ENCODE measurements around the gene DDX28. TPM values are rescaled to one million over a fixed set of nuclear protein-coding genes. Genes with fewer than 3 reads are reported as not detected.
"Not testable (repeated sequence)": the region's sequence is repeated elsewhere in the genome, so short reads cannot be mapped to it uniquely, and the experiment has no call there.

DDX28 gene
- total RNA-seq, 2 experiments from 2014 or later: 14.8 to 20.8 TPM

DNA sequence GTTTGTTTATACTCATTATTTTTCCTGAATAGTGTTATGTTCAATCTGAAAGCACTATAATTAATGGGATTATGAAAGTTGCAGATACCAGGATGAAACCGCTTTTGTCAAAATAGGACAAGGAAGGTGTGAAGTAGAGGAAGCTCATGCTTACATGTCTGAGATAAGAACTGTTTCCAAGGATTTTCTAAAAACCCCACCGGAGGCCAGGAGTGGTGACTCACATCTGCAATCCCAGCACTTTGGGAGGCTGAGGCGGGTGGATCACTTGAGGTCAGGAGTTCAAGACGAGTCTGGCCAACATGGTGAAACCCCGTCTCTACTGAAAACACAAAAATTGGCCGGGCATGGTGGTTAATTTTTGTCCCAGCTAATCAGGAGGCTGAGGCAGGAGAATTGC is 7.1 kb upstream of the DDX28 start:
- Mint-ChIP-seq H3K4me1 (peaks cover 32% of the 10 kb centered on the region), H3K36me3 (peaks cover 23% of the 10 kb centered on the region)
- CTCF ChIA-PET: interaction anchor here (1.2 to 3.5 kb wide), 2 partner anchors 11 to 146 kb away, joined by 3 to 20 read pairs; no protein-coding TSS in a partner anchor
- not testable (repeated sequence) for ATAC-seq; H3K4me3 Mint-ChIP-seq; H3K9me3 Mint-ChIP-seq (ENCODE audit: low read depth); H3K27me3 Mint-ChIP-seq; H3K27ac Mint-ChIP-seq; DNase-seq

DNA sequence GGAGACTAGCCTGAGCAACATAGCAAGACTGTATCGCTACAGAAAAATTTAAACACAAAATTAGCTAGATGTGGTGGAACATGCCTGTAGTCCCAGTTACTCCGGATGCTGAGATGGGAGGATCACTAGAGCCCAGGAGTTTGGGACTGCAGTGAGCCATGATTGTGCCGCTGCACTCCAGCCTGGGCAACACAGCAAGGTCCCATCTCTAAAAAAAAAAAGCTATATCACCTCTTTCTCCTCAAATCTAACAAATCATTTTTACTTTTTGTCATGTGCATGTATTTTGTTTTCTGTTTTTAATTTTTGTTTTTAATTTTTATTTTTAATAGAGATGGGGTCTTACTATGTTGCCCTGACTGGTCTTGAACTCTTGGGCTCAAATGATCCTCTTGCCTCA is 6.0 kb upstream of the DDX28 start:
- Mint-ChIP-seq H3K27me3 (no peaks in the 10 kb centered on the region), H3K36me3 (peaks cover 20% of the 10 kb centered on the region), H3K4me1 (peaks cover 33% of the 10 kb centered on the region), H3K9me3 (ENCODE audit: low read depth) (no peaks in the 10 kb centered on the region), H3K4me3 (no peak overlapping the region), H3K27ac (no peak overlapping the region)
- ATAC-seq: no peak
- CTCF ChIA-PET: interaction anchor here (1.0 to 3.5 kb wide), 5 partner anchors 12 to 212 kb away, joined by 3 to 20 read pairs (median 3); no protein-coding TSS in a partner anchor
- no peak for DNase-seq

DNA sequence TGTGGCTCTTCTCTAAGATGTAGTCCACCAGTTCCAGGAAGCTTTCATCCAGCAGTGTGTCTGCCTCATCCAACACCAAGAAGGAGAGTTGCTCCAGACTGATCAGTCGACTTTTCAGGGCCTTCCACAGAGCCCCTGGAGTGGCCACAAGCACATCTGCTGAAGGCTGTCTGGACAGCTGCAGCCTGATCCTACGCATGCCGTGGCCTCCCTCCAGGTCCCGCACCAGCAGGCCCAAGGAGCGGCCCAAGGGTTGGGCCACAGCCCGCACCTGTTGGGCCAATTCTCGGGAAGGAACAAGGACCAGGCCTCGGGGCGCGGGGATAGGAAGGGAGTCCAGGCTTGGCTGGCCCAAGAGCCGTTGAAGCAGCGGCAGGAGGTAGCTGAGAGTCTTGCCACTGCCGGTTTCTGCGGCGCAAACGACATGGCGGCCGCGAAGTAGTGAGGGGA is 729 bp downstream of the DDX28 start:
- H3K27me3 Mint-ChIP-seq: no peaks in the 10 kb centered on the region

DNA sequence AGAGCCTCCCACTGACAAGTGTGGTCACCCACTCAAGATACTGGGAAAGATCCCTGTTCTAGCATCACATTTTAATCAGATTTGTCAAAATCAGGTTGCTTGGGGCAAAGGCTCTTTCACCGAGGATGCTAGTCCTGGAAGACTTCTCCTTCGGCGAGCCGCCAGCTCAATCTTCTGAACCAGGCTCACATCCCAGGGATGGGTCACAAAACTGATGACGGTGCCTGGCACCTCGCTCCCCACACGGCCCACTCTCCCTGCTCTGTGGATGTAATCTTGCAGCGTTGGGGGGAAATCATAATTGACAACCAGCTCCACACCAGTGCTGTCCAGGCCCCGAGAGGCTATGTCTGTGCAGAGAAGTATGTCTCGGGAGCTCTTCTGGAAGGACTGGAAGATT is 1.5 kb downstream of the DDX28 start:
- Mint-ChIP-seq H3K36me3 (peaks cover 17% of the 10 kb centered on the region), H3K4me1 (peaks cover 36% of the 10 kb centered on the region), H3K4me3 (peak overlapping the region; percentile 93), H3K27ac (no peak overlapping the region), H3K27me3 (no peaks in the 10 kb centered on the region), H3K9me3 (ENCODE audit: low read depth) (no peaks in the 10 kb centered on the region)
- ATAC-seq: no peak
- no peak for DNase-seq
- CTCF ChIA-PET: interaction anchor here (0.8 to 4.1 kb wide), 7 partner anchors 13 to 205 kb away, joined by 3 to 20 read pairs (median 4); no protein-coding TSS in a partner anchor

More for the DNA sequence above, 729 bp downstream of the DDX28 start:
- ATAC-seq (peak; percentile 3), DNase-seq (no peak)
- CTCF ChIA-PET: interaction anchor here (0.5 to 4.1 kb wide), 12 partner anchors 14 to 1508 kb away, joined by 3 to 20 read pairs (median 4); partner anchors contain the start of gene DPEP3
- Mint-ChIP-seq H3K27ac (peak overlapping the region; percentile 91), H3K4me3 (peak overlapping the region; percentile 93), H3K9me3 (ENCODE audit: low read depth) (no peaks in the 10 kb centered on the region), H3K36me3 (peaks cover 21% of the 10 kb centered on the region), H3K4me1 (peaks cover 36% of the 10 kb centered on the region)

DNA sequence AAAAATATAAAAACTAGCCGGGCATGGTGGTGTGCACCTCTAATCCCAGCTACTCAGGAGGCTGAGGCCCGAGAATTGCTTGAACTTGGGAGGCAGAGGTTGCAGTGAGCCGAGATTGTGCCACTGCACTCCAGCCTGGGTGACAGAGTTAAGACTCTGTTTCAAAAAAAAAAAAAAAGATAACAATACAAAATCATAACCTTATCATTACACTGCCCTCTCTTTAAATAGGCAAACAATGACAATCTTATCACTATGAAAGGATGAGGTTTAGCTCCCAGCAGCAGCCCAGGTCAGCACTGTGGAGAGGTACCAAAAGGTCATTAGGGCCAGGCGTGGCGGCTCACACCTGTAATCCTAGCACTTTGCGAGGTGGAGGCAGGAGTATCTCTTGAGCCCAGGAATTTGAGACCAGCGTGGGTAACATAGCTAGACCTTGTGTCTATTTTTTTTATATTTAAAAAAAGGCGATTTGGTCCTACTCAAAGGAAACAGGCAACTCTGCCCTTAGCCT is 3.8 kb downstream of the DDX28 start:
- no peak for DNase-seq
- ATAC-seq: no peak
- H3K27me3 Mint-ChIP-seq: no peaks in the 10 kb centered on the region
- no peak overlapping the region for H3K4me3 Mint-ChIP-seq
- H3K27ac Mint-ChIP-seq: no peak overlapping the region
- peaks cover 13% of the 10 kb centered on the region for H3K36me3 Mint-ChIP-seq
- peaks cover 25% of the 10 kb centered on the region for H3K4me1 Mint-ChIP-seq
- H3K9me3 Mint-ChIP-seq (ENCODE audit: low read depth): no peaks in the 10 kb centered on the region
- CTCF ChIA-PET: no interaction called here

DNA sequence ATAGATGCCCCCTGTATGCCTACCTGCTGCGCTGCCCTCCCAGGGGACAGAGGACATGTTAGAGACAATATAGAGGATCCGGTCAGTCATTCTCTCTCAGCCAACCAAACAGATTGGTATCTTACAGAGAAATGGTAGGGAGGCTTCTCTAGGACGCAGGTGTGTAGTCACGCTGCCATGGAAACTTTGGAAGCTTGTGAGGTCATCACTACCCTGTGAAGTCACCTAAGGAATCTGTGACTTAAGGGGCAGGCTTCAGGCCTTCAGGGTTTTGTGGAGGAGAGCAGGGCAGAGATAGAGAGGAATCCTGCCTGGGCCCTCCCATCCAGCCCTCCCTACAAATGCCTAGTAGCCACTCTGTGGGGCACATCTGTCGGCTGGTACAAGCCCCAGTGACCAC is 7.4 kb downstream of the DDX28 start, which contains the start of gene DPEP2NB:
TSS of gene DPEP2NB (minus strand) at position 231 of the 400 bp plus-strand sequence. CDS start at position 90, 141 bp downstream.
- H3K9me3 Mint-ChIP-seq (ENCODE audit: low read depth): no peaks in the 10 kb centered on the region
- CTCF ChIA-PET: interaction anchor here (0.7 to 1.1 kb wide), 4 partner anchors 12 to 80 kb away, joined by 3 to 5 read pairs (median 3); no protein-coding TSS in a partner anchor
- H3K27me3 Mint-ChIP-seq: no peaks in the 10 kb centered on the region
- H3K4me3 Mint-ChIP-seq: no peak within 1 kb of the TSS
- no peak within 1 kb of the TSS for H3K27ac Mint-ChIP-seq
- H3K4me1 Mint-ChIP-seq: peaks cover 5% of the 10 kb centered on the region
- ATAC-seq (no peak), DNase-seq (no peak)
- H3K36me3 Mint-ChIP-seq: no peaks in the 10 kb centered on the region

DNA sequence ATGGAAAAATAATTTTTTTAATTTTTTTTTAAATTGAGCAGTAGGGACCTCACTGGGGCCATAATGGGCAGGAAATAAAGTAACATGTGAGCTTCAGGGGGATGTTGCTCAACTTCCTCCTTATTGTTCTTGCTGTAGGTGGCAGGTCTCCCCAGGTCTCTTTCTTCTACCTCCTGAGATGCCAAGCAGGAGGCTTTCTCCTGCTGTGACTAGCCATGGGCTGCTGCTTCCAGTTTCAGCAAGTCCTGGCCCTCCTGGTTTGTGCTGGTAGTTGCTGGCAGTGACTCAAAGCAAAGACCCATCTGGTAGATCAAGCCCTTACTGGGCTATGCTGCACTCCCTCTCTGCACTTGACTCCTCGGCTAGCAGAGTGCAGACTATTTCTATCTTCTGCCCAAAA is 9.6 kb downstream of the DDX28 start:
- H3K9me3 Mint-ChIP-seq (ENCODE audit: low read depth): no peaks in the 10 kb centered on the region

DNA sequence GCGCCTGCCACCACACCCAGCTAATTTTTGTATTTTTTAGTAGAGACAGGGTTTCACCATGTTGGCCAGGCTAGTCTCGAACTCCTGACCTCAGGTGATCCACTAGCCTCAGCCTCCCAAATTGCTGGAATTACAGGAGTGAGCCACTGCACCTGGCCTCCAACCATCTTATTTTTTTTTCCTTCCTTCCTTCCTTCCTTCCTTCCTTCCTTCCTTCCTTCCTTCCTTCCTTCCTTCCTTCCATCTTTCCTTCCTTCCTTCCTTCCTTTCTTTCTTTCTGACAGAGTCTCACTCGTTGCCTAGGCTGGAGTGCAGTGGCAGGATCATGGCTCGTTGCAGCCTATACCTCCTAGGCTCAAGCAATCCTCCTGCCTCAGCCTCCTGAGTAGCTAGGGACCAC is 13.2 kb downstream of the DDX28 start:
- H3K27ac Mint-ChIP-seq; H3K9me3 Mint-ChIP-seq (ENCODE audit: low read depth); H3K36me3 Mint-ChIP-seq; H3K4me3 Mint-ChIP-seq; H3K27me3 Mint-ChIP-seq; CTCF ChIA-PET; ATAC-seq; DNase-seq: not testable (repeated sequence)
- peaks cover 17% of the 10 kb centered on the region for H3K4me1 Mint-ChIP-seq

More for the DNA sequence above, 9.6 kb downstream of the DDX28 start:
- DNase-seq (no peak), ATAC-seq (peak; percentile 27)
- Mint-ChIP-seq H3K4me1 (peaks cover 5% of the 10 kb centered on the region), H3K36me3 (no peaks in the 10 kb centered on the region), H3K4me3 (no peak overlapping the region), H3K27me3 (no peaks in the 10 kb centered on the region), H3K27ac (no peak overlapping the region)
- CTCF ChIA-PET: interaction anchor here (1.4 kb wide), 1 partner anchor 28 kb away, joined by 5 read pairs; no protein-coding TSS in a partner anchor

DNA sequence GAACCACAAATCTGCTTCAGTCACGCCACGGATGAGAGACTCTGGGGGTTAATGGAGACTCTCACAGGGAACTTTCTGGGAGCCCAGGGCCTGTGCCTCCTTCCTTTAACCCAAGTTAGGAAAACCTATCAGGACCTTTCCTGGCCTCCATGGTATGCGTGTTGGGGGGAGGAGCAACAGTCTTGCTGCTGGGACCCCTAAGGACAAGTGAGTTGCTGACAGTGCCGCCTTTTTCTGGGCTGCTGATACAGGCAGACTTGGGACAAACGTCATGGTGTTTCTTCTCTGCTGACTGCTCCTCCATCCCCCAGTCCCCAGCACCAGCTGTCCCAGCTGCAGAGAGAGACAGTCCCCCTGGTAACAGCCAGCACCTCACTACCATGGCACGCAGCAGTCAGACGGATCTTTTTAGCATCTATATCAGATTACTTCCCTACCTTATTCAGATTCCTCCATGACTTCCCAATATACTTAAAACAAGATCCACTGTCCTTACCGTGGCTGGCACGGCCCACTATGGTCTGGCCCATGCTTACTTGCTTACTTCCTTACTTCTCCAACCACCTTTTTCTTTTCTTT is 13.8 kb downstream of the DDX28 start:
- no peaks in the 10 kb centered on the region for H3K9me3 Mint-ChIP-seq (ENCODE audit: low read depth)

DNA sequence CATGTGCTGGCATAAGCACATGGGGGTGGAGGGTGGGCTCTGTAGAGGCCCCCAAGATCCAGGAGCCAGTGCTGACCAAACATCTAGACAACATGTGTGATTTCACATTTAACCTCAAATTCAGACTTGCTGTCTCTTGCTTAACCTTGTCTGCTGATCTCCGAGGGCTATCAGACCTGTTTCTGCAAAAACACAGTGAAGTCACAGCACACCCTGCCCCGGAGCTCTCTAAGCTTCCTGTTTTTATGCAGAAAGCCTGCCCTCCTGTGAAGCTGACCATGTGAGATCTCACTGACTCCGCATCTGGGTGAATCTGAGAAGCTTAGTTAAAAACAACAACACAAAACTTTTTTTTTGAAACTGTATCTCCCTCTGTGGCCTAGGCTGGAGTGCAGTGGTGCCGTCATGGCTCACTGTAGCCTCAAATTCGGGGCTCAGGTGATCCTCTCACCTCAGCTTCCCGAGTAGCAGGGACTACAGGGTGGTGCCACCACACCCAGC is 17.2 kb downstream of the DDX28 start:
- Mint-ChIP-seq H3K27me3 (no peaks in the 10 kb centered on the region), H3K27ac (peak overlapping the region; percentile 90), H3K36me3 (no peaks in the 10 kb centered on the region), H3K4me1 (peaks cover 14% of the 10 kb centered on the region), H3K4me3 (no peak overlapping the region), H3K9me3 (ENCODE audit: low read depth) (no peaks in the 10 kb centered on the region)
- peak; percentile 80 for ATAC-seq
- peak; percentile 55 for DNase-seq
- CTCF ChIA-PET: interaction anchor here (0.8 to 2.1 kb wide), 7 partner anchors 10 to 477 kb away, joined by 3 to 18 read pairs (median 3); partner anchors contain the start of genes DDX28 and DUS2

More for the DNA sequence above, 13.8 kb downstream of the DDX28 start:
- Mint-ChIP-seq H3K4me1 (peaks cover 17% of the 10 kb centered on the region), H3K4me3 (no peak overlapping the region), H3K27ac (no peak overlapping the region), H3K36me3 (no peaks in the 10 kb centered on the region), H3K27me3 (no peaks in the 10 kb centered on the region)
- ATAC-seq (no peak), DNase-seq (no peak)
- CTCF ChIA-PET: interaction anchor here (0.9 to 1.5 kb wide), 2 partner anchors 13 to 75 kb away, joined by 3 read pairs; partner anchors contain the start of genes DDX28 and DUS2

DNA sequence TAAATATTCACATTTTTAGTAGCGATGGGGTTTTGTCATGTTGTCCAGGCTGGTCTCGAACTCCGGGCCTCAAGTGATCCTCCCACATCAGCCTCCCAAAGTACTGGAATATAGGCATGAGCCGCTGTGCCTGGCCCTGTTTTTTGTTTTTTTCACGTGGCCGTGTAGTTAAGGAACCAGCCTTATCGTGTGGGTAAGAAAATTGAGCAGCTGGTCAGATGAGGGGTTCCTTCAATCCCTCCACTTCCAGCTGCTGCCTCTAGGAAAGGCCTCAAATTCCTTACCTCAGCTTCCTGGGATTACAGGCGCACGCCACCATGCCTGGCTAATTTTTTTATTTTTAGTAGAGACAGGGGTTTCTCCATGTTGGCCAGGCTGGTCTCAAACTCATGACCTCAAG is 17.8 kb downstream of the DDX28 start:
- CTCF ChIA-PET: interaction anchor here (0.8 to 1.9 kb wide), 5 partner anchors 18 to 476 kb away, joined by 3 to 12 read pairs (median 3); partner anchors contain the start of genes DDX28 and DUS2
- no peaks in the 10 kb centered on the region for H3K36me3 Mint-ChIP-seq
- ATAC-seq (no peak), DNase-seq (no peak)
- H3K27ac Mint-ChIP-seq: peak overlapping the region; percentile 90
- no peak overlapping the region for H3K4me3 Mint-ChIP-seq
- H3K4me1 Mint-ChIP-seq: peaks cover 20% of the 10 kb centered on the region
- no peaks in the 10 kb centered on the region for H3K9me3 Mint-ChIP-seq (ENCODE audit: low read depth)
- no peaks in the 10 kb centered on the region for H3K27me3 Mint-ChIP-seq

DNA sequence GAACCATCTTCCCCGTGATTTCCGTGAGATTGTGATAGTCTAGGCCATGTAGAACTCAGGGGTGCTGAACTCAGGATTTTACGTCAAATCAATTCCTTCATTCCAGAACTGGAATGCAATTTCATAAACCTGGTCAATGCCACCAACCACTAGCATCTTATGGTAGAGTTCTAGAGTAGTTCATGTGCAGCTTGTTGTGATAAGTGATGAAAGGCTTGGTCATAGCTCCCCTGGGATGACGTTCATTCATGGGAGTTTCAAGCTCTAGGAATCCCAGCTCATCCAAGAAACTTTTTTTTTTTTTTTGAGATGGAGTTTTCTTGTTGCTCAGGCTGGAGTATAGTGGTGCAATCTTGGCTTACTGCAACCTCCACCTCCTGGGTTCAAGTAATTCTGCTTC is 20.0 kb downstream of the DDX28 start:
- no peaks in the 10 kb centered on the region for H3K9me3 Mint-ChIP-seq (ENCODE audit: low read depth)
- peaks cover 38% of the 10 kb centered on the region for H3K4me1 Mint-ChIP-seq
- DNase-seq: no peak
- no peak for ATAC-seq
- CTCF ChIA-PET: interaction anchor here (1.2 to 1.7 kb wide), 3 partner anchors 9 to 38 kb away, joined by 5 to 7 read pairs (median 5); partner anchors contain the start of genes DDX28 and DUS2
- no peak overlapping the region for H3K27ac Mint-ChIP-seq
- no peak overlapping the region for H3K4me3 Mint-ChIP-seq
- H3K36me3 Mint-ChIP-seq: no peaks in the 10 kb centered on the region
- no peaks in the 10 kb centered on the region for H3K27me3 Mint-ChIP-seq

DNA sequence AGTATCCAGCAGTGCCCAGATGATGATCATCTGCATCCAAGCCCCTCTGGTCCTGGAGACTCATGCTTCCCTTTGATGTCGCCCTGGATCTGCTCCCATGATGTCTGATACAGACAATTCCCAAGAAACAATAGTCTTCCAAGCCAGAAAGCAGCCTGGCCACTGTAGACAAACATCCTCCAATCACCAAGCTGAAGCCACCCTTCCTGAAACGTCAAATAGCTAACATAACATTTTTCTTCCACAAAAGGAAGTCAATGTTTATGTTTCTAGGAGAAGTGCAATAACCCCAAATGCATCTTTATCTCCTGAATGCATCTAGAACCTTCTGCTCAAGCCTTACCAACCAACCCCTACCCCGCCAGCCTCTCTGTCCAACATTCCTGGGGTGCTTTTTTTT is 22.6 kb downstream of the DDX28 start:
- CTCF ChIA-PET: interaction anchor here (0.7 to 1.6 kb wide), 5 partner anchors 9 to 58 kb away, joined by 3 to 6 read pairs (median 4); no protein-coding TSS in a partner anchor
- H3K27ac Mint-ChIP-seq: peak overlapping the region; percentile 81
- H3K9me3 Mint-ChIP-seq (ENCODE audit: low read depth): no peaks in the 10 kb centered on the region
- ATAC-seq (no peak), DNase-seq (no peak)
- H3K4me1 Mint-ChIP-seq: peaks cover 35% of the 10 kb centered on the region
- no peak overlapping the region for H3K4me3 Mint-ChIP-seq
- H3K27me3 Mint-ChIP-seq: no peaks in the 10 kb centered on the region
- peaks cover 4% of the 10 kb centered on the region for H3K36me3 Mint-ChIP-seq
